Activated CD8-positive, alpha-beta T cell treated with anti-CD3 and anti-CD28 coated beads for 36 hours (primary cell): ENCODE data around the gene PROM2. TPM values are rescaled to one million over a fixed set of nuclear protein-coding genes. Genes with fewer than 3 reads are reported as not detected.
A peak's percentile ranks its signal among the peaks of the same experiment; 100 is the strongest.

Experiments used
- ATAC-seq: fragments of 200-7000 bp; cut with Tn5 transposase; one replicate; pipeline ENCODE4 v1.10.0; 2021; ENCODE audit warnings: mild to moderate bottlenecking, moderate library complexity
- CTCF ChIA-PET: fragments of 350-600 bp; sonication (Branson Sonifier 250); formaldehyde crosslinking; loops from one replicate; lab custom pipeline; 2021; ENCODE audit warnings: antibody characterized with exemption; lab: Charles Lee
- POLR2A ChIA-PET: fragments of 350-600 bp; sonication (Branson Sonifier 250); formaldehyde crosslinking; loops from one replicate; lab custom pipeline; 2021; ENCODE audit warnings: antibody characterized with exemption; lab: Charles Lee
- DNase-seq: peaks from one replicate; pipeline ENCODE4 v3.0.0-alpha.2; 2020
- H3K27ac Mint-ChIP-seq: one replicate; pipeline ENCODE4 v1.8.0; 2021; ENCODE audit warnings: mild to moderate bottlenecking, mixed read lengths
- H3K27me3 Mint-ChIP-seq: one replicate; pipeline ENCODE4 v1.8.0; 2021; ENCODE audit warnings: mixed read lengths
- H3K36me3 Mint-ChIP-seq: one replicate; pipeline ENCODE4 v1.8.0; 2021; ENCODE audit warnings: low read depth, mixed read lengths
- H3K4me1 Mint-ChIP-seq: one replicate; pipeline ENCODE4 v1.8.0; 2021; ENCODE audit warnings: low read depth, mixed read lengths
- H3K4me3 Mint-ChIP-seq: one replicate; pipeline ENCODE4 v1.8.0; 2021; ENCODE audit warnings: mild to moderate bottlenecking, moderate library complexity, mixed read lengths
- H3K9me3 Mint-ChIP-seq: one replicate; pipeline ENCODE4 v1.8.0; 2021; ENCODE audit warnings: mixed read lengths
- CTCF ChIP-seq: fragments of 200-600 bp; IDR thresholded peaks from one replicate; pipeline ENCODE4 v1.8.0; 2022; ENCODE audit warnings: antibody characterized with exemption, mild to moderate bottlenecking
- intact Hi-C: fragments of 100-400 bp; cut with micrococcal nuclease; formaldehyde crosslinking; loops from one replicate; pipeline ENCODE4 v1.10.0; 2022
- total RNA-seq, 2 experiments: library from RNA; stranded (reverse); gene quantifications; one replicate each; pipeline ENCODE4 v1.2.3, GENCODE V29; 2021

PROM2 gene, protein sequence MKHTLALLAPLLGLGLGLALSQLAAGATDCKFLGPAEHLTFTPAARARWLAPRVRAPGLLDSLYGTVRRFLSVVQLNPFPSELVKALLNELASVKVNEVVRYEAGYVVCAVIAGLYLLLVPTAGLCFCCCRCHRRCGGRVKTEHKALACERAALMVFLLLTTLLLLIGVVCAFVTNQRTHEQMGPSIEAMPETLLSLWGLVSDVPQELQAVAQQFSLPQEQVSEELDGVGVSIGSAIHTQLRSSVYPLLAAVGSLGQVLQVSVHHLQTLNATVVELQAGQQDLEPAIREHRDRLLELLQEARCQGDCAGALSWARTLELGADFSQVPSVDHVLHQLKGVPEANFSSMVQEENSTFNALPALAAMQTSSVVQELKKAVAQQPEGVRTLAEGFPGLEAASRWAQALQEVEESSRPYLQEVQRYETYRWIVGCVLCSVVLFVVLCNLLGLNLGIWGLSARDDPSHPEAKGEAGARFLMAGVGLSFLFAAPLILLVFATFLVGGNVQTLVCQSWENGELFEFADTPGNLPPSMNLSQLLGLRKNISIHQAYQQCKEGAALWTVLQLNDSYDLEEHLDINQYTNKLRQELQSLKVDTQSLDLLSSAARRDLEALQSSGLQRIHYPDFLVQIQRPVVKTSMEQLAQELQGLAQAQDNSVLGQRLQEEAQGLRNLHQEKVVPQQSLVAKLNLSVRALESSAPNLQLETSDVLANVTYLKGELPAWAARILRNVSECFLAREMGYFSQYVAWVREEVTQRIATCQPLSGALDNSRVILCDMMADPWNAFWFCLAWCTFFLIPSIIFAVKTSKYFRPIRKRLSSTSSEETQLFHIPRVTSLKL
- 1 to 10 TPM in 1 of 2 experiments, under 1 TPM in 1; 0.47 to 1.2 TPM for total RNA-seq

DNA sequence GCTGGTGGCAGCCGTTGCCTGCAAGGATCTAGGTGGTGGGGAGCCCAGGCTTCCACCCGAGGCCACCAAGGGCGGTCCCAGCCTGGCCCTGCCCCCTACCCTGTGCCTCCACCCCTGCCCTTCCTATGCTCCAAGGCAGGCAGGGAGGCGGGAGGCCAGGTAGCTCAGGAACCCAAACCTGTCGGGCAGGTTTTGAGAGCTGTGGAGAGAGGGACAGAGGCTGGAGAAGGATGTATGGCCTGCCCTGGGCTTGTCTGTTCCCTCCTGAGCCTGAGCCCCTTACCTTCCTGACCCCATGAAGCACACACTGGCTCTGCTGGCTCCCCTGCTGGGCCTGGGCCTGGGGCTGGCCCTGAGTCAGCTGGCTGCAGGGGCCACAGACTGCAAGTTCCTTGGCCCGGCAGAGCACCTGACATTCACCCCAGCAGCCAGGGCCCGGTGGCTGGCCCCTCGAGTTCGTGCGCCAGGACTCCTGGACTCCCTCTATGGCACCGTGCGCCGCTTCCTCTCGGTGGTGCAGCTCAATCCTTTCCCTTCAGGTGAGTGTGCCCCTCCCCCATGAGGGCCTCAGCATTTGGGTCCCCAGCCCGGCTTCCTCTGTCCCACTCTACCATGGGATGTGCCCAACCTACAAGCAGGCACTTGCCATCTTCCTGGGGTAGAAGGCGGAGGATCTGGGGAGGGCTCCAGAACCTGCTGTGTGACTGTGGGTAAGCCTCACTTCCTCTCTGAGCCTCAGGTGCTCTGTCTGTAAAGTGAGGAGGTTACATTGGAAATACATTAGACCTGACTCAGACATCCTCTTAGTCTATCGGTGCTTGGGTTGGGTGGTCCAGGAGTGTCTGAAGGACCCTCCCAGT is at the start of gene PROM2:
Gene PROM2 (plus strand): TSS at position 159 of the 860 bp plus-strand sequence. CDS start 137 bp downstream, at position 296.
- Mint-ChIP-seq H3K36me3 (no peaks in the 10 kb centered on the region), H3K9me3 (no peaks in the 10 kb centered on the region), H3K4me3 (no peak within 1 kb of the TSS), H3K4me1 (no peaks in the 10 kb centered on the region), H3K27ac (no peak within 1 kb of the TSS), H3K27me3 (no peaks in the 10 kb centered on the region)
- CTCF ChIA-PET: no interaction called here
- DNase-seq: no peak
- intact Hi-C loops: no loop called here
- no peak for TF ChIP-seq CTCF
- POLR2A ChIA-PET: no interaction called here
- ATAC-seq: no peak

- H3K27me3 Mint-ChIP-seq: no peaks in the 10 kb centered on the region
- H3K27ac Mint-ChIP-seq: no peak overlapping the region
- intact Hi-C loops: no loop called here
- TF ChIP-seq CTCF: no peak
- CTCF ChIA-PET: no interaction called here
- H3K4me1 Mint-ChIP-seq: no peaks in the 10 kb centered on the region
- ATAC-seq: no peak
- H3K36me3 Mint-ChIP-seq: peaks cover 28% of the 10 kb centered on the region
- H3K9me3 Mint-ChIP-seq: peaks cover 50% of the 10 kb centered on the region
- no peak for DNase-seq
- POLR2A ChIA-PET: no interaction called here
- H3K4me3 Mint-ChIP-seq: no peak overlapping the region
Measured at GRCh38 chr2:95225658-95226057, 48.6 kb upstream of the PROM2 start.

DNA sequence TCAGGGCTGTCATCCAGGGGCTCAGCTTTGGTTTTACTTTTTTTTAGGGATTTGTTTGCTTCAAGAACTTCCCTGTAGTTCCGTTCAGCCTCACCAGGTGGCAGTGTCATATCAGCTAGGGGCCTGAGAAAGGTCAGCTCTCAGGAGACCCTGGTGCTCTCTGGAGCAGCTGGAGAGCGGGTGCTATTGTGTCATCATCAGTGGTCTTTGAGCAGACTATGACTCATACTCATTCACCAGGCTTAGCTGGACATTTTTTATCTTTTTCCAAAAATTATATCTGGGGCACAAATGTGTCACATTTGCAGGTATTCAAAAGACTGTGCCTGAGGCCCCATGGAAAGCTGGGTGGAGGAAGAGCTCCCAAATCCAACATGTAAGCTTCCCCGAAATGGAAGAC is 42.5 kb upstream of the PROM2 start:
- Mint-ChIP-seq H3K27ac (no peak overlapping the region), H3K4me3 (no peak overlapping the region), H3K27me3 (no peaks in the 10 kb centered on the region), H3K9me3 (peaks cover 48% of the 10 kb centered on the region), H3K36me3 (peaks cover 10% of the 10 kb centered on the region), H3K4me1 (no peaks in the 10 kb centered on the region)
- ATAC-seq (no peak), DNase-seq (peak; percentile 70)
- POLR2A ChIA-PET: no interaction called here
- intact Hi-C loops: no loop called here
- peak; percentile 60 for TF ChIP-seq CTCF
- CTCF ChIA-PET: interaction anchor here (0.7 to 2.1 kb wide), 11 partner anchors 9 to 157 kb away, joined by 3 to 11 read pairs (median 5); no protein-coding TSS in a partner anchor

- Mint-ChIP-seq H3K27ac (no peak overlapping the region), H3K4me1 (no peaks in the 10 kb centered on the region), H3K27me3 (no peaks in the 10 kb centered on the region), H3K4me3 (no peak overlapping the region), H3K36me3 (peaks cover 10% of the 10 kb centered on the region), H3K9me3 (peaks cover 48% of the 10 kb centered on the region)
- DNase-seq: no peak
- intact Hi-C loops: no loop called here
- no peak for ATAC-seq
- CTCF ChIA-PET: interaction anchor here (0.7 to 2.1 kb wide), 10 partner anchors 9 to 157 kb away, joined by 3 to 11 read pairs (median 4); no protein-coding TSS in a partner anchor
- TF ChIP-seq CTCF: no peak
- POLR2A ChIA-PET: no interaction called here
Measured at GRCh38 chr2:95232232-95232631, 42.0 kb upstream of the PROM2 start.
